Stromal cell of bone marrow (primary cell): ENCODE measurements around the gene LGI4.
"Not testable (repeated sequence)": the region's sequence is repeated elsewhere in the genome, so short reads cannot be mapped to it uniquely, and the experiment has no call there.

Experiments
- DNase-seq: peaks from one replicate; pipeline ENCODE4 v3.0.0-alpha.2; 2012; ENCODE audit warnings: low read depth

Gene LGI4

GRCh38 chr19:35141837-35142605, 7.2 kb upstream of the LGI4 start:
- no peak for DNase-seq

- DNase-seq: peak; percentile 71
Measured at GRCh38 chr19:35140962-35141836, 6.3 kb upstream of the LGI4 start.

DNA sequence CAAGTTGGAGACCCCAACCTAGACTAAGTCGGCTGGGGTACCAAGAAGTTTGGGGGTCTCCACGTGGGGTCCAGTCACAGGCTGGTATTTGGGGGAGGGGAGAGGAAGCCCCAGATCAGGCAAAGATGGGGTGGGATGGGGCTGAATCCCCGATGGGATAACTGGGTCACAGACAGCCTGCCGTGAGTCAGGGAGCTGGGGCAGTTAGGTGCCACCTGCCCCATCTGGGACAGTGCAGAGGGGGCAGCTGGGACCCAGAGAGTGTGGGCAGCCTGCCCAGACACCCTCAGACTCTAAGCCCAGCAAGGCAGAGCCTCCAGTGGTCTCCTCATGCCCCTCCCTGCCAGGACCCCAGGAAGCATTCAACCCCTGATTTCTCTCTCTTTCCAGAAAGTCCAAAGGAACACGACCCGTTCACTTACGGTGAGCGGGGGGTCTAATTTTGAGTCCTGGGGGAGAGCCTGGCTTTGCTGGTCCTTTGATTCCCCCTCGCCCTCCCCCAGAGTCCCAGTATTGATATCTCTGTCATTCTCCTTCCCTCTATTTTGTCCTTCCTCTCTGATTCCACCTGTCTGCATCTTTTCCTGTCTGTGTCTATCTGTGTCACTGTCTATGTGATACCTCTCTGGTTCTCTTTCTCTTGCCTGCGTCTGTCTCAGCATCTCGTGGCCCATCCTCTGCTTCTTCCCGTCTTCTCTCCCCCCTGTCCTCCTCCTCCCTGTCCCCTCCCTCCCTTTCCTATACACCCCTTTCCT, 5.5 kb upstream of the LGI4 start:
- DNase-seq: no peak

GRCh38 chr19:35138305-35138892, 3.5 kb upstream of the LGI4 start, which contains the start of gene FXYD1:
Gene FXYD1 (plus strand): TSS chr19:35138824. CDS start chr19:35140080, 1,256 bp downstream.
- no peak for DNase-seq

DNA sequence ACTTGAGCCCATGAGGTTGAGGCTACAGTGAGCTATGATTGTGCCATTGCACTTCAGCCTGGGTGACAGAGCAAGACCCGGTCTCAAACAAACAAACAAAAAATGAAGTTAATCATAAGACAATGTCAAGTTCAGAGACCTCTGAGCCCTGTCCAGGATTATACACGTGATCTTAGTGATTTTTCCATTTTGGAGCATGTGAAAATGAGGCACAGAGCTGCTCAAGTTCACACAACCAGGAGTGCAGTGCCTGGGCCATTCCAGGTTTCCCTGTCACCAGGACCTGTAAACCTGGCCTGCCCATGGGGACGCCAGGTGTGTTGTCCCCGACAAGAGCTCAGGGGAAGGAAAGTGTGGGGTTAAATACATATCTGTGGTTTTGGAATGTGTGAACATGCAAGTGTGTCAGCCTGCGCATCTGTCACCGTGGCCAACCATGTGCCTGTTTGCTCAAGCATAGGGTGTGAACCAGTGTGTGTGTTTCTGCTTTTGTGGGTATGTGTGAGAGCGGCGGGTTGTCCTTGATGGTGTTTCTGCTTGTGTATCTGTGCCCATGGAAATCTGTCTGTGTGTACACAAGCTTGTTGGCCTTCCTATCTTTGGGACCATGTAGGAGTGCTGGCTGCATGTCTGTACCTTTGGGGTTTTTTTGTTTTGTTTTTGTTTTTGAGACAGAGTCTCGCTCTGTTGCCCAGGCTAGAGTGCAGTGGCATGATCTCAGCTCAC, 2.3 kb upstream of the LGI4 start:
- no peak for DNase-seq

GRCh38 chr19:35136231-35136630, 1.4 kb upstream of the LGI4 start:
- no peak for DNase-seq

DNA sequence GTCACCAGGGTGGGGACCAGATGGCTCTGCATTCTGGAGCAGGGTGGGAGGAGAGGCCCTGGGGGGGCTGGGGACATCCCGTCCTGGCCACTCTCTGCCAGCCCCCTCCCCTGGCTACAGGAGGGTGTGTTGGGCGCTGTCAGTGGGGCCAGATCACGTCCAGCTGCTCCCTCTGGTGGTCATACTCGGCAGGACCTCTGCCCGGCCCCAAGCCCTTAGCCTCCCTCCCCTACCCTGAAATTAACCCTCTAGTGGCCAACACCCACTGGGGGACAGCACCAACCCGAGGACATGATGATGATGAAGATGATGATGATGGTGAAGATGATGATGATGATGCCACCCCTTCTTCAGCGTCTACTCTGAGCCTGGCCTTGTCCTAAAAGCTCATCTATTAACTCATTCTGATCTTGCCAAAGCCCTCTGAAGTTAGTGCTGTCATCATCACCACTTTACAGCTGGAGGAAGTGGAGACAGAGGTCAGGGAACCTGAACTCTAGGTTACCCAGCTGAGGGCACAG, 590 bp upstream of the LGI4 start:
- no peak for DNase-seq

DNA sequence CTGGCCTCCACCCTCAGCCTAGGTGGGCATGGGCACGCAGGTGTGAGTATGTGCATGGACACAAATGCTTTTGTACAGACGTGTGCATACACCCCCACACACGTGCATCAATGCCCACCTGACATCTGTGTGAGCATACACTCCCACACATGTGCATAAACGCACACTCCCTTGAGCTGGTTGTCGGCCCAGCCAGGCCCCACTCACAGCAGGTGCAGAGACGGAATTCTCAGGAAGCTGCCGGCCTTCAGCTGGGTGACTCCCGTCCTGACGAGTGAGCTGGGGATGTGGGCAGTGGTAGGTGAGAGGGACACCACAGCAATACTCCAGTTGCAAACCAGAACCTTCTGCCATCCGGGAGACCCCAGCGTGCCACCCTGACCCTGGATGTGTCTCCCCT, 1.0 kb downstream of the LGI4 start:
- no peak for DNase-seq

DNA sequence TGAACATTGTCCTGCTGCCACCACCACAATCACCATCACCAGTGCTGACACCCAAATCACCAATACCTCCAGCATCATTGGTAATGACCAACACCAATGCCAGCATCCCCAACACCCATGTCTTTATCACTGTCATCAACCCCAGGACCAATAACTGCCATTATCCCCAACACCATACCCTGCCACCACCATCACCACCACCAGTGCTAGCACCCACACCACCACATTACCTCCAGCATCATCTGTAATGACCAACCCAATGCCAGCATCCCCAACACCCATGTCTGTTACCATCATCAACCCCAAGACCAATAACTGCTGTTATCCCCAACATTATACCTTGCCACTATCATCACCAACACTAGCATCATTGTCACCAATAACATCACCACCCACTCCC, 2.6 kb downstream of the LGI4 start:
- DNase-seq: no peak

- no peak for DNase-seq
Measured at GRCh38 chr19:35130761-35131720, 3.8 kb downstream of the LGI4 start.

- DNase-seq: not testable (repeated sequence)
Measured at GRCh38 chr19:35129724-35130274, 5.1 kb downstream of the LGI4 start.

DNA sequence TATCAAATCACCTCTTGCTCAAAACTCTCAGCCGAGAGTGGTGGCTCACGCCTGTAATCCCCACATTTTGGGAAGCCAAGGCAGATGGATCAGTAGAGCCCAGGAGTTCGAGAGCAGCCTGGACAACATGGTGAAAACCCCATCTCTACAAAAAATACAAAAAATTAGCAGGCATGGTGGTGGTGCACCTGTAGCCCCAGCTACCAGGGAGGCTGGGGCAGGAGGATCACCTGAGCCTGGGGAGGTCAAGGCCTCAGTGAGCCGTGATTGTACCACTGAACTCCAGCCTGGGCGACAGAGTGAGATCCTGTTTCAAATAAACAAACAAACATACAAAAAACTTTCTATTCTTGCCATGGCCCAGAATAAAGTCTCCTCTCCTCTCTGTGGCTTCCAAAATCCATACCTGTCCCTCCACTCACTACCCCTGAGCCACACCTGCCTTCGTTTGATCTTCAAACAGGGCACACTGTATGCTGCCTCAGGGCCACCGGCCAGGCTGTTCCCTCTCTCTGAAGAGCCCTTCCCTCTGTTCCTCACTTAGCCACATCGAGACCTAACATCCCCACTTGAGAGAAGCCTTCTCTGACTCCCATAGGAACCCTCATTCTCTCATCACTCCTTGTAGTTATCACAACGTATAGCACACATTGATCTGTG, 6.3 kb downstream of the LGI4 start:
- DNase-seq: no peak

DNA sequence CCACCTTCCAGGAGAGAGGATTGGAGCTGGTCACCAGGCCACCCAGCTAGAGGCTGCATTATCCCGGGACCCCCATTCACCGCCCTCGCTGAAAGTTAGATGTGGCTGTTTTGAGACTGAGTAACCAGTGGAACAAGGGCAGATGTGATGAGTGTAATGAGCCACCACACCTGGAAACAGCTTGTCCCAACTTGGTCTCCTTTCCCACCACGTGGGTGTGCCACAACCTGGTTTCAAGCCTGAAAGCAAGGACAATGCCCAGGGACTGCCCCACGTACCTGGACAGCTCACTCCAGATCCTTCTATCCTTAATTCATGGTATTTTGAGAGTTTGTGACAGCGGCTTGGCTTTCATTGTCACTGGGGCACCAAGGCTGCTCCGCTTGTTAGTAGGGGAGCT, 7.0 kb downstream of the LGI4 start:
- DNase-seq: no peak

- DNase-seq: no peak
Measured at GRCh38 chr19:35126624-35126959, 8.3 kb downstream of the LGI4 start.

- DNase-seq: no peak
Measured at GRCh38 chr19:35125749-35126623, 8.9 kb downstream of the LGI4 start.

DNA sequence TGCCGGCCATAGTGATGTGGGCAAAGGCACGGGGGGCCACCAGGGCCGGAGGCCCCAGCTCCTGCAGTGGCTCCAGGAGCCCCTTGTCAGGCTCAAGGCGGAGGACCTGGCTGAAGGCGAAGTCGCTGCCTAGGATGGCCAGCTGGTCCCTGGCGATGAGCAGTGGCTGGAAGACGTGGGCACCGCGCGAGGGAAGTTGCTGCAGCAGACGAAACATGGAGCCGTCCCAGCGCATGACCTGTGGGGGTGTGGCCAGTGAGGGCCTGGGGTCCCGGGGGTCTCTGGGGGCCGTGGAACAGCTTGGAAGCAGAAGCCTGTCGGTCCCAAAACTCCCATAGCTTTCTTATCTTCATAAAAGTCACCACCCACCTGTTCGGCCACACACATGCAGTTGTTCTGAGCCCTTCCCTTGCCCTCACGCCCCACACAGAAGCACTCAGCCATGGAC, 9.6 kb downstream of the LGI4 start:
- no peak for DNase-seq

- DNase-seq: peak; percentile 88
Measured at GRCh38 chr19:35124098-35125060, 10.5 kb downstream of the LGI4 start.
